H1 (cell line): ENCODE results near the gene BAZ2B. TPM values are rescaled to one million over a fixed set of nuclear protein-coding genes. Genes with fewer than 3 reads are reported as not detected.

Source experiments
- CTCF ChIA-PET: fragments of 300-600 bp; sonication (Branson Sonifier 250); formaldehyde crosslinking; loops from one replicate; lab custom pipeline; 2021; ENCODE audit not compliant: partially characterized antibody; lab: Charles Lee
- POLR2A ChIA-PET: fragments of 300-600 bp; sonication (Branson Sonifier 250); formaldehyde crosslinking; loops from one replicate; lab custom pipeline; 2021; ENCODE audit warnings: inconsistent platforms; ENCODE audit not compliant: partially characterized antibody; lab: Charles Lee
- DNase-seq, 2 experiments: peaks; one replicate each; pipeline versions ENCODE4 v3.0.0 to v3.0.0-alpha.2; 2010 to 2022; ENCODE audit warnings: low spot score in 2 of 2, low read depth in 1 of 2, mixed read lengths in 1 of 2
- FAIRE-seq: peaks from 2 replicates; lab custom pipeline; 2011; peaks lifted over from hg19 to GRCh38; lab: Jason Lieb, UNC
- H2AFZ ChIP-seq: 2 replicates; pipeline ENCODE4 v1.8.1; 2012; ENCODE audit warnings: low read length, inconsistent platforms
- H2AK5ac ChIP-seq: 2 replicates; pipeline ENCODE4 v1.6.1; 2013; ENCODE audit warnings: low read depth, low read length
- H2BK120ac ChIP-seq: replicated peaks from 2 replicates; pipeline ENCODE3; 2013; ENCODE audit warnings: low read depth, low read length, inconsistent platforms
- H2BK12ac ChIP-seq: 2 replicates; pipeline ENCODE4 v1.6.1; 2013; ENCODE audit warnings: low read depth, low read length
- H2BK15ac ChIP-seq: 2 replicates; pipeline ENCODE4 v1.6.1; 2013; ENCODE audit warnings: low read length
- H2BK20ac ChIP-seq: 2 replicates; pipeline ENCODE4 v1.6.1; 2013; ENCODE audit warnings: low read length
- H2BK5ac ChIP-seq: 2 replicates; pipeline ENCODE4 v1.6.1; 2013; ENCODE audit warnings: low read depth, low read length
- H3K14ac ChIP-seq: 2 replicates; pipeline ENCODE4 v1.6.1; 2013; ENCODE audit warnings: inconsistent platforms; ENCODE audit not compliant: insufficient read length
- H3K18ac ChIP-seq: 2 replicates; pipeline ENCODE4 v1.6.1; 2013; ENCODE audit warnings: low read length; ENCODE audit errors: extremely low read depth
- H3K23ac ChIP-seq: 2 replicates; pipeline ENCODE4 v1.6.1; 2013; ENCODE audit warnings: inconsistent platforms; ENCODE audit not compliant: insufficient read length
- H3K23me2 ChIP-seq: 2 replicates; pipeline ENCODE4 v1.6.1; 2013; ENCODE audit warnings: low read depth, low read length
- H3K27ac ChIP-seq: 2 replicates; pipeline ENCODE4 v1.6.1; 2011; ENCODE audit warnings: low read depth, low read length, inconsistent platforms
- H3K27me3 ChIP-seq, 4 experiments: replicated peaks in 1 of 4; 1 replicate in 1 of 4; 2 replicates in 3 of 4; pipeline versions ENCODE4 v1.6.1 to v1.8.1; 2011 to 2013; ENCODE audit warnings: low read length in 3 of 4, mild to moderate bottlenecking in 3 of 4, inconsistent platforms in 2 of 4, mixed read lengths in 2 of 4, moderate library complexity in 1 of 4; ENCODE audit not compliant: control insufficient read depth in 3 of 4, insufficient read depth in 3 of 4; ENCODE audit errors: extremely low read depth in 1 of 4
- H3K36me3 ChIP-seq, 4 experiments: 2 replicates each; pipeline versions ENCODE4 v1.6.1 to v1.8.1; 2011 to 2013; ENCODE audit warnings: mild to moderate bottlenecking in 4 of 4, low read length in 3 of 4, moderate library complexity in 2 of 4, control low read depth in 1 of 4, inconsistent platforms in 1 of 4; ENCODE audit not compliant: insufficient read depth in 4 of 4, control insufficient read depth in 2 of 4
- H3K4ac ChIP-seq: replicated peaks from 2 replicates; pipeline ENCODE3; 2013; ENCODE audit warnings: low read length, low read depth, mixed read lengths, inconsistent platforms; ENCODE audit not compliant: insufficient read length
- H3K4me1 ChIP-seq, 4 experiments: replicated peaks in 1 of 4; 1 replicate in 1 of 4; 2 replicates in 3 of 4; pipeline versions ENCODE4 v1.6.1 to v1.8.1; 2011 to 2013; ENCODE audit warnings: low read length in 3 of 4, inconsistent platforms in 2 of 4, mixed read lengths in 1 of 4; ENCODE audit not compliant: insufficient read depth in 4 of 4, control insufficient read depth in 3 of 4
- H3K4me2 ChIP-seq, 2 experiments: 2 replicates each; pipeline versions ENCODE4 v1.6.1 to v1.8.1; 2011 to 2013; ENCODE audit warnings: low read depth in 2 of 2, low read length in 2 of 2, control low read depth in 1 of 2, inconsistent platforms in 1 of 2, mild to moderate bottlenecking in 1 of 2; ENCODE audit not compliant: insufficient read depth in 1 of 2
- H3K4me3 ChIP-seq, 4 experiments: fragments of 200-600, 300-600 bp in 1 of 4; sonication (generic), shearing (Covaris generic), sonication (Bioruptor Twin) in 1 of 4; 2 replicates each; pipeline versions ENCODE4 v1.5.1 to v1.8.1; 2011 to 2016; ENCODE audit warnings: low read length in 4 of 4, low read depth in 3 of 4, control low read depth in 2 of 4, inconsistent platforms in 2 of 4, mild to moderate bottlenecking in 2 of 4, mixed read lengths in 1 of 4, moderate library complexity in 1 of 4; ENCODE audit not compliant: insufficient read depth in 2 of 4; ENCODE audit errors: extremely low read depth in 1 of 4
- H3K56ac ChIP-seq: replicated peaks from 2 replicates; pipeline ENCODE3; 2013; ENCODE audit warnings: low read depth, mild to moderate bottlenecking, mixed read lengths, low read length, inconsistent platforms; ENCODE audit not compliant: insufficient read length
- H3K79me1 ChIP-seq: 2 replicates; pipeline ENCODE4 v1.6.1; 2013; ENCODE audit warnings: low read depth, low read length, control low read depth
- H3K79me2 ChIP-seq, 2 experiments: 2 replicates each; pipeline versions ENCODE4 v1.6.1 to v1.8.1; 2012 to 2013; ENCODE audit warnings: low read length in 2 of 2, mild to moderate bottlenecking in 2 of 2, inconsistent platforms in 1 of 2; ENCODE audit not compliant: insufficient read depth in 2 of 2, control insufficient read depth in 1 of 2
- H3K9ac ChIP-seq, 4 experiments: replicated peaks in 1 of 4; 1 replicate in 1 of 4; 2 replicates in 3 of 4; pipeline versions ENCODE4 v1.6.1 to v1.8.1; 2011 to 2013; ENCODE audit warnings: low read depth in 3 of 4, low read length in 3 of 4, control low read depth in 2 of 4, mild to moderate bottlenecking in 2 of 4, moderate library complexity in 2 of 4, inconsistent platforms in 1 of 4; ENCODE audit errors: extremely low read depth in 1 of 4
- H3K9me3 ChIP-seq, 2 experiments: 2 replicates each; pipeline versions ENCODE4 v1.6.1 to v1.8.1; 2012 to 2013; ENCODE audit warnings: mild to moderate bottlenecking in 2 of 2, moderate library complexity in 2 of 2, control low read depth in 1 of 2, inconsistent platforms in 1 of 2, low read depth in 1 of 2, low read length in 1 of 2, mixed read lengths in 1 of 2; ENCODE audit not compliant: insufficient read depth in 2 of 2
- H4K20me1 ChIP-seq, 2 experiments: replicated peaks in 1 of 2; 2 replicates each; pipeline versions ENCODE3 to v1.8.1; 2011 to 2013; ENCODE audit warnings: inconsistent platforms in 2 of 2, low read length in 2 of 2, mild to moderate bottlenecking in 1 of 2; ENCODE audit not compliant: insufficient read depth in 2 of 2, control insufficient read depth in 1 of 2
- H4K5ac ChIP-seq: 2 replicates; pipeline ENCODE4 v1.6.1; 2013; ENCODE audit warnings: low read length, low read depth, mixed read lengths, inconsistent platforms; ENCODE audit not compliant: insufficient read length
- H4K8ac ChIP-seq: 2 replicates; pipeline ENCODE4 v1.8.0; 2013; ENCODE audit warnings: mild to moderate bottlenecking, moderate library complexity, low read length, inconsistent platforms; ENCODE audit not compliant: insufficient read depth; ENCODE audit errors: extremely low read depth
- H4K91ac ChIP-seq: replicated peaks from 2 replicates; pipeline ENCODE3; 2013; ENCODE audit warnings: low read length, mixed read lengths, inconsistent platforms; ENCODE audit not compliant: insufficient read length
- BRCA1 ChIP-seq: IDR thresholded peaks from 2 replicates; pipeline ENCODE4 v1.6.1; 2012; ENCODE audit warnings: low read depth, low read length, improper control_type of control experiment
- CHD1 ChIP-seq: IDR thresholded peaks from 2 replicates; pipeline ENCODE4 v1.6.1; 2012; ENCODE audit warnings: low read depth, low read length, improper control_type of control experiment
- EP300 ChIP-seq, 2 experiments: IDR thresholded peaks; 1 replicate in 1 of 2; 2 replicates in 1 of 2; pipeline ENCODE4 v1.6.1; 2011 to 2012; ENCODE audit warnings: low read depth in 2 of 2, low read length in 2 of 2, mild to moderate bottlenecking in 2 of 2, borderline replicate concordance in 1 of 2, inconsistent platforms in 1 of 2, moderate library complexity in 1 of 2
- FOSL1 ChIP-seq: IDR thresholded peaks from 2 replicates; pipeline ENCODE4 v1.6.1; 2011; ENCODE audit warnings: mild to moderate bottlenecking, low read depth, low read length, moderate library complexity; ENCODE audit not compliant: insufficient read depth
- GABPA ChIP-seq: IDR thresholded peaks from 2 replicates; pipeline ENCODE4 v1.6.1; 2011; ENCODE audit warnings: mild to moderate bottlenecking, low read length, moderate library complexity, borderline replicate concordance; ENCODE audit not compliant: insufficient read depth
- KDM1A ChIP-seq: fragments of 200-600, 300-600 bp; sonication (generic); IDR thresholded peaks from 2 replicates; pipeline ENCODE4 v1.7.1; 2016; ENCODE audit warnings: mild to moderate bottlenecking, low read length, borderline replicate concordance
- MAFK ChIP-seq: IDR thresholded peaks from 2 replicates; pipeline ENCODE4 v1.6.1; 2012; ENCODE audit warnings: low read depth, mild to moderate bottlenecking, improper control_type of control experiment, low read length
- RAD21 ChIP-seq, 2 experiments: IDR thresholded peaks in 1 of 2; conservative IDR thresholded peaks in 1 of 2; 2 replicates each; pipeline ENCODE4 v1.6.1; 2011; ENCODE audit warnings: low read depth in 2 of 2, low read length in 2 of 2, improper control_type of control experiment in 1 of 2, inconsistent platforms in 1 of 2, mild to moderate bottlenecking in 1 of 2, moderate library complexity in 1 of 2
- RFX5 ChIP-seq: IDR thresholded peaks from 2 replicates; pipeline ENCODE4 v1.6.1; 2011; ENCODE audit warnings: low read depth, low read length, improper control_type of control experiment, borderline replicate concordance
- SP1 ChIP-seq: IDR thresholded peaks from 2 replicates; pipeline ENCODE4 v1.6.1; 2011; ENCODE audit warnings: low read depth, low read length
- SP2 ChIP-seq: IDR thresholded peaks from 2 replicates; pipeline ENCODE4 v1.6.1; 2012; ENCODE audit warnings: mild to moderate bottlenecking, low read length, inconsistent platforms
- YY1 ChIP-seq: IDR thresholded peaks from 2 replicates; pipeline ENCODE4 v1.6.1; 2011; ENCODE audit warnings: low read depth, mild to moderate bottlenecking, low read length
- WGBS, 2 experiments: shearing (Covaris generic) in 1 of 2; methylation state at CpG; one replicate each; pipeline versions ENCODE4 v1.1.6 to v1.1.7; 2013 to 2015; ENCODE audit warnings: low lambda C conversion rate in 2 of 2, mixed read lengths in 2 of 2, inconsistent platforms in 1 of 2, low coverage in 1 of 2, missing lambda C conversion rate in 1 of 2; ENCODE audit not compliant: insufficient replicate concordance in 2 of 2, insufficient coverage in 1 of 2, insufficient read length in 1 of 2; ENCODE audit errors: extremely low coverage in 1 of 2, missing lambda C conversion rate in 1 of 2; 5-methylcytosine and 5-hydroxymethylcytosine counted together
- polyA plus RNA-seq, 7 experiments: library from polyadenylated mRNA; depleted of rRNA in 3 of 7; stranded (reverse) in 5 of 7; unstranded in 2 of 7; fragments of >200 nt in 5 of 7; fragments of 200-250 nt in 2 of 7; gene quantifications; 1 replicate in 5 of 7; 2 replicates in 1 of 7; 4 replicates in 1 of 7; pipeline versions ENCODE4 v1.2.1 to v1.2.3, GENCODE V29; 2011 to 2013; ENCODE audit warnings: missing spikeins in 2 of 7, mixed read lengths in 2 of 7
- total RNA-seq: library from RNA; stranded (reverse); fragmentation: NEBNext Ultra II Directional; extraction: Animal tissue kit (Norgen Biotek cat#: 25700); gene quantifications from 2 replicates; pipeline ENCODE4 v1.2.1, GENCODE V29; 2021

Gene BAZ2B
- total and polyA plus RNA-seq, 2 of the 8 experiments (the other 6 are each of a cell fraction or from before 2014, with no cell fraction given), result 15.2 to 46.3 TPM

DNA sequence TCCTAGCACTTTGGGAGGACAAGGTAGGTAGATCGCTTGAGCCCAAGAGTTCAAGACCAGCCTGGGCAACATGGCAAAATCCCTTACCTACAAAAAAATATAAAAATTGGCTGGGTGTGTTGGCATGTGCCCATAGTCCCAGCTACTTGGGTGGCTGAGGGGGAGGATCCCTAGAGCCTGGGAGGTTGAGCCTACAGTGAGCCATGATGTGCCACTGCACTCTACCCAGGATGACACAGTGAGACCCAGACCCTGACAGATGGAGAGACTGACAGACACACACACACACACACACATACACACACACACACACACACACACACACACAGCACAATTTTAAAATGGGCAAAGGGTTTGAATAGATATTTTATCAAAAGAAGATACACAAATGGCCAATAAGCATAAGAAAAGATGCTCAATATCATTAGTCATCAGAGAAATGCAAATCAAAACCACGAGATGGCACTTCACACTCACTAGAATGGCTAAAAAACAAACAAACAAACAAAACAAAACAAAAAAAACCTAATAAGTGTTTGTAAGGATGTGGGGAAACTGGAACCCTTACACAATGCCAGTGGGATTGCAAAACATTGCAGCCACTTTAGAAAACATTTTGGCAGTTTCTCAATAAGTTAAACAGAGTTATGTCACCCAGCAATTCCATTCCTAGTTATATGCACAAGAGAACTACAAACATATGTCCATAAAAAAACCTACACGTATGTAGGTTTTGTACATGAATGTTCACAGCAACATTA is 42.3 kb downstream of the BAZ2B start:
- no peak overlapping the region for H2BK120ac ChIP-seq
- H2AFZ ChIP-seq, result no peak overlapping the region
- POLR2A ChIA-PET, result no interaction called here
- CTCF ChIA-PET, result interaction anchor here (1.0 kb wide), 1 partner anchor 9 kb away, joined by 3 read pairs; no protein-coding TSS in a partner anchor
- no peak overlapping the region for H3K4me3 ChIP-seq
- no peak overlapping the region for H3K9ac ChIP-seq
- H3K9me3 ChIP-seq, result peaks cover 8 to 9% of the 10 kb centered on the region in 2 experiments; a peak in 1 of 4 replicates
- H3K79me1 ChIP-seq, result no peaks in the 10 kb centered on the region; the same call in 1 of the 2 replicates
- no peak overlapping the region for H2BK5ac ChIP-seq
- H4K20me1 ChIP-seq, result no peaks in the 10 kb centered on the region
- 63% methylated on average over 3 of the region's 3 CpGs; no CpG with 5 or more reads in 1 of the 2 experiments for WGBS, 2 experiments
- no peaks in the 10 kb centered on the region for H3K27me3 ChIP-seq
- H2BK12ac ChIP-seq, result no peak overlapping the region
- no peak for FAIRE-seq
- no peaks in the 10 kb centered on the region; the same call in 1 of the 2 replicates for H3K23me2 ChIP-seq
- peaks cover 0 to 3% (median 1%) of the 10 kb centered on the region in 4 experiments; a peak in 2 of 8 replicates for H3K36me3 ChIP-seq
- H2BK20ac ChIP-seq, result no peak overlapping the region
- no peak overlapping the region for H2AK5ac ChIP-seq
- H3K14ac ChIP-seq, result no peak overlapping the region
- no peak overlapping the region for H3K27ac ChIP-seq
- peaks cover 0 to 89% of the 10 kb centered on the region in 2 experiments; a peak in 3 of 4 replicates for H3K79me2 ChIP-seq
- H3K4me2 ChIP-seq, result no peak overlapping the region
- no peak overlapping the region for H2BK15ac ChIP-seq
- no peak overlapping the region for H3K56ac ChIP-seq
- DNase-seq, result no peak
- H3K4me1 ChIP-seq, result 0 out of 7 replicates have a peak, but pooled peaks cover 0 to 2% (median 0%) of the 10 kb centered on the region in 4 experiments
- no peak overlapping the region for H3K4ac ChIP-seq
- H4K8ac ChIP-seq, result no peak overlapping the region
- no peak overlapping the region for H3K23ac ChIP-seq
- no peak overlapping the region for H4K91ac ChIP-seq
- no peak overlapping the region for H4K5ac ChIP-seq
- TF ChIP-seq KDM1A (no peak), RFX5 (no peak), FOSL1 (no peak), EP300 (IDR thresholded peaks at IDR 0.05; ENCODE audit: borderline replicate concordance in 1 of 2, low read depth in 2 of 2, low read length in 2 of 2) (no peak), MAFK (no peak), BRCA1 (no peak), RAD21 (IDR thresholded peaks at IDR 0.05 in 1 of 2, conservative IDR thresholded peaks at IDR 0.05 in 1 of 2; ENCODE audit: low read depth in 2 of 2, low read length in 2 of 2) (no peak), GABPA (no peak), SP2 (no peak), CHD1 (no peak), SP1 (no peak), YY1 (no peak)
- no peak overlapping the region for H3K18ac ChIP-seq
